ENCODE results near the gene EPB41L4A.
"Not testable (repeated sequence)": the region's sequence is repeated elsewhere in the genome, so short reads cannot be mapped to it uniquely, and the experiment has no call there.

DNA sequence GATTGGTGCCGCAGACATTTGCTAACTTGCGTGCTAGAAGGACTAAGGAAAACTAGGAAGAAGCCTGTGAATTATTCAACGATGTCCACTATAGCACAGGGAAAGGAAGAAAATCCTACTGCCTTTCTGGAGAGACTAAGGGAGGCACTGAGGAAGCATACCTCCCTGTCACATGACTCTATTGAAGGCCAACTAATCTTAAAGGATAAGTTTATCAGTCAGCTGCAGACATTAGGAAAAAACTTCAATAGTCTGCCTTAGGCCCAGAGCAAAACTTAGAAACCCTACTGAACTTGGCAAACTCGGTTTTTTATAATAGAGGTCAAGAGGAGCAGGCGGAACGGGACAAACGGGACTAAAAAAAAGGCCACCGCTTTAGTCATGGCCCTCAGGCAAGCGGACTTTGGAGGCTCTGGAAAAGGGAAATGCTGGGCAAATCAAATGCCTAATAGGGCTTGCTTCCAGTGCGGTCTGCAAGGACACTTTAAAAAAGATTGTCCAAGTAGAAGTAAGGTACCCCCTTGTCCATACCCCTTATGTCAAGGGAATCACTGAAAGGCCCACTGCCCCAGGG lies 28.2 kb upstream of the EPB41L4A start:
- TF ChIP-seq, protein P1, sequence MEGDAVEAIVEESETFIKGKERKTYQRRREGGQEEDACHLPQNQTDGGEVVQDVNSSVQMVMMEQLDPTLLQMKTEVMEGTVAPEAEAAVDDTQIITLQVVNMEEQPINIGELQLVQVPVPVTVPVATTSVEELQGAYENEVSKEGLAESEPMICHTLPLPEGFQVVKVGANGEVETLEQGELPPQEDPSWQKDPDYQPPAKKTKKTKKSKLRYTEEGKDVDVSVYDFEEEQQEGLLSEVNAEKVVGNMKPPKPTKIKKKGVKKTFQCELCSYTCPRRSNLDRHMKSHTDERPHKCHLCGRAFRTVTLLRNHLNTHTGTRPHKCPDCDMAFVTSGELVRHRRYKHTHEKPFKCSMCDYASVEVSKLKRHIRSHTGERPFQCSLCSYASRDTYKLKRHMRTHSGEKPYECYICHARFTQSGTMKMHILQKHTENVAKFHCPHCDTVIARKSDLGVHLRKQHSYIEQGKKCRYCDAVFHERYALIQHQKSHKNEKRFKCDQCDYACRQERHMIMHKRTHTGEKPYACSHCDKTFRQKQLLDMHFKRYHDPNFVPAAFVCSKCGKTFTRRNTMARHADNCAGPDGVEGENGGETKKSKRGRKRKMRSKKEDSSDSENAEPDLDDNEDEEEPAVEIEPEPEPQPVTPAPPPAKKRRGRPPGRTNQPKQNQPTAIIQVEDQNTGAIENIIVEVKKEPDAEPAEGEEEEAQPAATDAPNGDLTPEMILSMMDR (IDR thresholded peaks at IDR 0.05; ENCODE audit: low read depth, low read length, poor library complexity, severe bottlenecking), result not testable (repeated sequence)
- not testable (repeated sequence) for TF ChIP-seq EZH2phosphoT487 (IDR thresholded peaks at IDR 0.05; ENCODE audit: borderline replicate concordance, low read length)

Data from DOHH2 (cell line).